ENCODE results near the gene SFTPA2.

GRCh38 chr10:79542626-79543025, 17.6 kb downstream of the SFTPA2 start:
- no peak for TF ChIP-seq POLR2A (IDR thresholded peaks at IDR 0.05; ENCODE audit: low read length)
- no peak for TF ChIP-seq GATA1 (IDR thresholded peaks at IDR 0.05; ENCODE audit: low read depth, low read length)

All from erythroblast (primary cell).